Ovary (tissue), 9 donors: ENCODE measurements around the gene MCTP1. TPM values are rescaled to one million over a fixed set of nuclear protein-coding genes. Genes with fewer than 3 reads are reported as not detected.

Source experiments
- DNase-seq, 5 donors: peaks; one replicate each; pipeline ENCODE4 v3.0.0-alpha.2; 2019 to 2020
- H3K27ac ChIP-seq, 2 donors: fragments of 200-600 bp; one replicate each; pipeline versions ENCODE4 v1.5.1 to v1.8.0; 2019 to 2022
- H3K27me3 ChIP-seq: fragments of 200-600 bp; one replicate; pipeline ENCODE4 v1.8.0; 2022
- H3K36me3 ChIP-seq: fragments of 200-600 bp; sonication (generic); one replicate; pipeline ENCODE4 v1.5.1; 2019
- H3K4me1 ChIP-seq: one replicate; pipeline ENCODE4 v1.8.1; 2013; ENCODE audit warnings: mild to moderate bottlenecking, moderate library complexity; ENCODE audit not compliant: insufficient read depth
- H3K4me3 ChIP-seq: fragments of 200-600 bp; sonication (generic); one replicate; pipeline ENCODE4 v1.5.1; 2017
- H3K9me3 ChIP-seq, 2 donors: fragments of 200-600 bp in 1 of 2; sonication (generic) in 1 of 2; one replicate each; pipeline versions ENCODE4 v1.5.1 to v1.8.1; 2013 to 2019; ENCODE audit warnings: mild to moderate bottlenecking in 1 of 2, moderate library complexity in 1 of 2
- CTCF ChIP-seq, 3 donors: fragments of 450-650 bp in 2 of 3; fragments of 200-600 bp in 1 of 3; IDR thresholded peaks; one replicate each; pipeline versions ENCODE4 v1.5.1 to v1.8.0; 2016 to 2022; ENCODE audit warnings: antibody characterized with exemption in 3 of 3, mild to moderate bottlenecking in 1 of 3
- EP300 ChIP-seq: sonication (generic); formaldehyde crosslinking; IDR thresholded peaks from one replicate; pipeline ENCODE4 v1.6.1; 2017; ENCODE audit warnings: antibody characterized with exemption
- POLR2A ChIP-seq: fragments of 450-650 bp; IDR thresholded peaks from one replicate; pipeline ENCODE4 v1.6.1; 2017; ENCODE audit warnings: antibody characterized with exemption, mild to moderate bottlenecking, moderate library complexity
- WGBS, 3 donors: extraction: QIAGEN DNeasy Blood & Tissue Kit in 1 of 3; methylation state at CpG; one replicate each; pipeline versions ENCODE4 v1.1.5 to v1.1.7; 2013 to 2017; 5-methylcytosine and 5-hydroxymethylcytosine counted together
- intact Hi-C, 4 donors: fragments of 100-400 bp; cut with DNase I; formaldehyde crosslinking; loops; one replicate each; pipeline versions ENCODE4 v1.11.0 to v1.15.1; 2022 to 2023
- polyA plus RNA-seq, 2 donors: library from polyadenylated mRNA; stranded (reverse); fragments of 200-250 nt in 1 of 2; fragments of 350-450 nt in 1 of 2; fragmentation: Illumina TruSeq in 1 of 2; extraction: RNeasy Lipid Tissue Mini Kit (QIAGEN cat#74804) in 1 of 2; gene quantifications; one replicate each; pipeline ENCODE4 v1.2.3, GENCODE V29; 2013 to 2014
- total RNA-seq, 7 donors: library from RNA; depleted of rRNA in 2 of 7; stranded (reverse); fragments of >200 nt in 2 of 7; fragmentation: NEBNext Ultra II Directional in 3 of 7; extraction: Animal tissue kit (Norgen Biotek cat#: 25700) in 3 of 7; gene quantifications; one replicate each; pipeline versions ENCODE4 v1.1.0 to v1.2.4, GENCODE V29; 2016 to 2023
- donor health status: DM: no; HTN: no; CAD: no; lungs with moderate emphysema.
- donor health status: DM: no; HTN: no; CAD: no.
- donor health status: Bipolar disorder and iron deficiency.
- donor health status: DM: yes; HTN: yes; CAD: no.
- donor health status: DM: no; HTN: no; CAD: no.
- donor health status: DM: yes; HTN: yes; CAD: no.

The MCTP1 gene
- total and polyA plus RNA-seq, 9 donors: 1.7 to 11.4 (median 5.0) TPM

- H3K27me3 ChIP-seq: no peaks in the 10 kb centered on the region
- H3K36me3 ChIP-seq: no peaks in the 10 kb centered on the region
- WGBS, 3 donors: 20 to 24% (median 22%) methylated on average over 5 of the region's 5 CpGs
- TF ChIP-seq CTCF (IDR thresholded peaks at IDR 0.05) (no peak), POLR2A (no peak)
- H3K27ac ChIP-seq: no peak overlapping the region
- H3K4me3 ChIP-seq: no peak overlapping the region
- H3K9me3 ChIP-seq: no peaks in the 10 kb centered on the region
- no peak for DNase-seq
- H3K4me1 ChIP-seq: no peaks in the 10 kb centered on the region
- intact Hi-C loops: no loop called here
Measured at GRCh38 chr5:94693043-94693822, 591.7 kb downstream of the MCTP1 start.

GRCh38 chr5:94692581-94692980 is 592.3 kb downstream of the MCTP1 start:
- no peaks in the 10 kb centered on the region for H3K27me3 ChIP-seq
- H3K27ac ChIP-seq: no peak overlapping the region
- H3K36me3 ChIP-seq: no peaks in the 10 kb centered on the region
- no peak overlapping the region for H3K4me3 ChIP-seq
- TF ChIP-seq CTCF (IDR thresholded peaks at IDR 0.05): no peak
- no peak for TF ChIP-seq POLR2A
- no peak for TF ChIP-seq EP300
- WGBS, 3 donors: 64 to 76% (median 66%) methylated on average over 3 of the region's 3 CpGs
- DNase-seq: no peak
- no peaks in the 10 kb centered on the region for H3K9me3 ChIP-seq
- intact Hi-C loops: no loop called here
- no peaks in the 10 kb centered on the region for H3K4me1 ChIP-seq

GRCh38 chr5:94691949-94692348 is 592.9 kb downstream of the MCTP1 start:
- intact Hi-C loops: no loop called here
- no peaks in the 10 kb centered on the region for H3K36me3 ChIP-seq

GRCh38 chr5:94691291-94691690 is 593.6 kb downstream of the MCTP1 start:
- no peak for TF ChIP-seq POLR2A
- TF ChIP-seq EP300: no peak
- WGBS, 3 donors: 89 to 96% (median 89%) methylated on average over 1 of the region's 1 CpG
- intact Hi-C loops: no loop called here
- DNase-seq: no peak
- H3K4me3 ChIP-seq: no peak overlapping the region
- H3K9me3 ChIP-seq: no peaks in the 10 kb centered on the region
- no peaks in the 10 kb centered on the region for H3K4me1 ChIP-seq
- no peak overlapping the region for H3K27ac ChIP-seq
- no peaks in the 10 kb centered on the region for H3K36me3 ChIP-seq
- no peaks in the 10 kb centered on the region for H3K27me3 ChIP-seq

More at GRCh38 chr5:94691949-94692348, 592.9 kb downstream of the MCTP1 start:
- no peaks in the 10 kb centered on the region for H3K4me1 ChIP-seq
- DNase-seq: no peak
- TF ChIP-seq EP300 (no peak), CTCF (IDR thresholded peaks at IDR 0.05) (no peak), POLR2A (no peak)
- 55 to 58% (median 58%) methylated on average over 4 of the region's 4 CpGs for WGBS, 3 donors
- no peaks in the 10 kb centered on the region for H3K9me3 ChIP-seq
- H3K27me3 ChIP-seq: no peaks in the 10 kb centered on the region
- no peak overlapping the region for H3K4me3 ChIP-seq
- H3K27ac ChIP-seq: no peak overlapping the region

- Histone ChIP-seq H3K36me3 (no peaks in the 10 kb centered on the region), H3K27me3 (no peaks in the 10 kb centered on the region), H3K27ac (no peak overlapping the region), H3K4me1 (no peaks in the 10 kb centered on the region), H3K9me3 (no peaks in the 10 kb centered on the region), H3K4me3 (no peak overlapping the region)
- intact Hi-C loops: no loop called here
- TF ChIP-seq POLR2A (no peak), CTCF (IDR thresholded peaks at IDR 0.05) (no peak)
- WGBS, 3 donors: 62 to 86% (median 67%) methylated on average over 2 of the region's 2 CpGs
- no peak for DNase-seq
Measured at GRCh38 chr5:94690778-94691177, 594.1 kb downstream of the MCTP1 start.
